ENCODE results near the gene ACAN. TPM values are rescaled to one million over a fixed set of nuclear protein-coding genes. Genes with fewer than 3 reads are reported as not detected.

Gene ACAN
- total and polyA plus RNA-seq, 2 donors (not counting 3 experiments of a cell fraction or from before 2014, with no cell fraction given), result not detected

- H3K4me2 ChIP-seq (ENCODE audit: insufficient read depth, low read length), result no peak overlapping the region
- intact Hi-C loops (cut with micrococcal nuclease) (no loop called here), dilution Hi-C loops (cut with MboI; ENCODE audit: extremely low pct_ligation_motif_present, low sequenced_read_pairs) (no loop called here)
- CTCF ChIA-PET, result no interaction called here
- no TSS peak for BruUV-seq (replicated peaks)
- no peaks in the 10 kb centered on the region for H4K20me1 ChIP-seq (replicated peaks; ENCODE audit: control insufficient read depth, extremely low read depth, insufficient read depth, low read length)
- no peak overlapping the region for H3K4me3 ChIP-seq (replicated peaks in 1 of 3; ENCODE audit: insufficient read depth in 1 of 3, low read depth in 1 of 3, low read length in 3 of 3)
- POLR2A ChIA-PET, result no interaction called here
- TF ChIP-seq CTCF (IDR thresholded peaks at IDR 0.05; ENCODE audit: extremely low read depth in 1 of 2, insufficient read depth in 1 of 2, low read depth in 1 of 2, low read length in 2 of 2) (no peak), POLR2A (IDR thresholded peaks at IDR 0.05; ENCODE audit: low read depth, low read length) (no peak), MYC (IDR thresholded peaks at IDR 0.05; ENCODE audit: low read depth, low read length) (no peak), JUN (IDR thresholded peaks at IDR 0.05; ENCODE audit: borderline replicate concordance, insufficient read depth, insufficient read length, low read depth) (no peak), EZH2 (IDR thresholded peaks at IDR 0.05; ENCODE audit: borderline replicate concordance, low read depth, low read length, severe bottlenecking) (no peak), MAX (IDR thresholded peaks at IDR 0.05; ENCODE audit: insufficient read depth, insufficient read length) (no peak), GATA2 (IDR thresholded peaks at IDR 0.05; ENCODE audit: insufficient read depth, insufficient read length, low read depth, low read length) (no peak), FOS (IDR thresholded peaks at IDR 0.05; ENCODE audit: borderline replicate concordance, insufficient read depth, low read length) (no peak), POLR2AphosphoS5 (IDR thresholded peaks at IDR 0.05; ENCODE audit: insufficient read depth, low read depth, low read length) (no peak)
- H3K9ac ChIP-seq (replicated peaks; ENCODE audit: extremely low read depth, insufficient read depth, low read length), result no peak overlapping the region
- DNase-seq (ENCODE audit: low read depth, low spot score), result no peak
- H3K9me3 ChIP-seq (replicated peaks; ENCODE audit: control insufficient read depth, insufficient read depth, low read length), result no peaks in the 10 kb centered on the region
- no peak overlapping the region for H3K27ac ChIP-seq (ENCODE audit: insufficient read depth, low read depth, low read length)
- FAIRE-seq, result no peak
- no peaks in the 10 kb centered on the region for H3K9me1 ChIP-seq (replicated peaks; ENCODE audit: control insufficient read depth, extremely low read depth, insufficient read depth, low read length)
- no peak overlapping the region for H2AFZ ChIP-seq (ENCODE audit: low read depth, low read length)
- peaks cover 2 to 10% of the 10 kb centered on the region in 2 experiments for H3K27me3 ChIP-seq (ENCODE audit: control insufficient read depth in 2 of 2, insufficient read depth in 2 of 2, low read length in 2 of 2)
- no peaks in the 10 kb centered on the region for H3K4me1 ChIP-seq (ENCODE audit: control insufficient read depth, extremely low read depth, insufficient read depth, low read length)
- no peaks in the 10 kb centered on the region for H3K36me3 ChIP-seq (ENCODE audit: control insufficient read depth in 2 of 2, extremely low read depth in 1 of 2, insufficient read depth in 2 of 2, low read length in 2 of 2)
- no peaks in the 10 kb centered on the region for H3K79me2 ChIP-seq (ENCODE audit: control insufficient read depth, insufficient read depth, low read length)
Measured at GRCh38 chr15:88791637-88792036, 11.6 kb upstream of the ACAN start.
